HG03354 (cell line): ENCODE results near the gene SYT17.

Experiments used
- ATAC-seq: cut with Tn5 transposase; IDR thresholded peaks from one replicate; pipeline ENCODE4 v1.9.1; 2021; ENCODE audit warnings: mild to moderate bottlenecking; ENCODE audit not compliant: unreplicated experiment, poor library complexity, severe bottlenecking

Gene SYT17

DNA sequence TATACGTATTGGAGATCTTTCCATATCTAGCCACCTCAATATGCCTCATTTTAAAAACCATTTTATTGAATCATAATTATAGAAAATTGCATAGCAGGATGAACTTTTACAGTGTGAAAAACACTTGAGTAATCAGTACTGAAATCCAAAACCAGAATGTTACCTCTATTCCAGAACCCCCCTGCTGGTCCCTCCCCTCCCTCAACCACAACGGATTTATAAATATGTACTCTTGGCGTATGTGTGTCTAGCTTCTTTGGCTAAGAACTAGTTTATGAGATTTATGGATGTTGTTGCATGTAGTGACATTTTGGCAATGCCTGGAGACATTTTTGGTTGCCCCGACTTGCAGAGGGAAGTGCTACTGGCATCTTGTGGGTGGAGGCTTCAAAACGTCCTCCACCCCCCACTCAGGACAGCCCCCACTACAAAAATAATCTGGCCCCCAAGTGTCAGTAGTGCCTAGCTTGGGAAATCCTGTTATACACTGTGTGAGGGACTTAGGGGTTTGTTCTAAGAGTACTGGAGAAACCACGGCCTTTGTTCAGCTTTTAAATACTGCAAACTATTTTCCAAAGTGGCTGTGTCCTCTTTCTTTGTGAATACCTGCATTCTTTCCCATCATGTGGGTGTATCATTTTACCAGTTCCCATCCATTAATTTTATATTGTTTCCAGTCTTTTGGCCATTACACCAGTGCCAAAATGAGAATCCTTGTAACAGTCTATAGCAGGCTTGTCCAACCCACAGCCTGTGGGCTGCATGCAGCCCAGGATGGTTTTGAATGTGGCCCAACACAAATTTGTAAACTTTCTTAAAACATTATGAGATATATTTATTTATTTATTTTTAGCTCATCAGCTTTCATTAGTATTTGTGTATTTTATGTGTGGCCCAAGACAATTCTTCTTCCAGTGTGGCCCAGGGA is 30.6 kb upstream of the SYT17 start:
- no peak for ATAC-seq

DNA sequence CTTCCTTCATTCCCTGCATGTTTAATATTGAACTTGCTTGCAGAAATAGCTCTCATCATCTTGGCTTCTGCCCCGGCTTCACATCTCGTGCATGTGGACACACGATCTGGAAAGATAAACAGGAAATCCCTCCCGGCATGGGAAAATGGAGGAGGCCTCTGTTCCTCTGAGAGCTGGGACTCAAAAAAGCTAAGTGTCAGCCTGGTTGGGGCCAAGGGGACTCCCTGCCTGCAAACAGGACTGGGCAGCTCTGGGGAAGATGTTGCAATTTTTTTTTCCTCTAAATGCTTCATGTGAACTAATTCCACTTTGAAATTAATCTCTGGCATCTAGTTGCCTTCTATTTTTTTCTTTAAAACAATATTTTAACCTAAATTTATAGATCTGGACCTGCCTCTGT is 29.4 kb upstream of the SYT17 start:
- ATAC-seq, result no peak

DNA sequence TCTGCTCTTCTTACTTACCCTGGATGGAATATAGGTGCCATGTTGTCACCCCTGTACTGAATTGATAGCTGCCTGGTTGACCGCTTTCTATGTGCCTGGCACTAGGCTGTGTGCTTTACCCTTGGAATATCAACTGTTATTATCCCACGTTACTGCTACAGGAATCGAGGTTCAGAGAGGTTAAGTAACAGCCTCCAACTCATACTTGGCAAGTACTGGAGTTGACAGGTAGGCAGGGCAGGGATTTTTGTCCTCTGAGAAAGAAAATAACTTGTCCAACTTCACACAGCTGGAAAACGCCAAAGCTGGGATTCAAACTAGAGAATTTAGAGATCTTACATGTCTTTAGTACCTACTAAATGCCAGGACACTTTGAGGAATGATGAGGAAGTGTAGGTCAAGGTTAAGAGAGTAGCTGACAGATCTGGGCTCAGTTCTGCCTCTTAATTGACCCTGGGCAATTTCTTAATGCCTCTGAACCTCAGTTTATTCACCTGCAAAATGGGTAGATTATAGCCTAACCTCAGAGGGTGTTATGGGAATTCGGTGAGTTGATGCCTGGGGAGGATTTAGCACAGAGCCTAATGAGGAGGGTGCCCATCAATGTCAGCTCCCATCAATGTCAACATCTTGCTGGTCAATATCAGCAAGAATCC is 28.5 kb upstream of the SYT17 start:
- ATAC-seq, result no peak

- ATAC-seq, result no peak
These were observed 27.6 kb upstream of the SYT17 start for GRCh38 chr16:19140396-19140795.

DNA sequence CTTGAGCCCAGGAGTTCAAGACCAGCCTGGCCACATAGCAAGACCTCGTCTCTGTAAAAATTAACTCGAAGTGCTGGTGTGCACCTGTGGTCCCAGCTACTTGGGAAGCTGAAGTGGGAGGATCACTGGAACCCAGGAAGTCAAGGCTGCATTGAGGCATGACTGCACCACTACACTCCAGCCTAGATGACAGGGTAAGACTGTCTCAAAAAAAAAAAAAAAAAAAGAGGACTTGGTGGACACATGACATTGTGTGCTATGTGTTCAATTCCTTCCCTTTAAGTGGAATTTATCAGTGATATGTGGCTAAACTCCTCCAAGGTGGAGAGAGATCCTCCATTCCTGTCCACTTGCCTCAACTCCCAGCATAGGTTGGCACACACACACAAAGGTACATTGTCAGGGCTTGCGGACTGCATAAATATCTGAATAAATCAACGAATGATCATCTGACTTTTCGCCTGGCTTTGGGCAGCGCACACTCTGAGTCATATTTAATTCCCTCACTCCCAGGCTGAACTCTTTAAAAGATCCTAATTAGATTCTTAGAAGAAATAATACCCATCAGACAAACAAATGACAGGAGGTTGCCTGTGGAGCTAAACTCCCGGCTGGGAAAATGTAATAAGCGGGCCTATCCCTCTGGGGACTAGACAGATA is 25.0 kb upstream of the SYT17 start:
- ATAC-seq, result no peak

GRCh38 chr16:19143599-19143956 is 24.5 kb upstream of the SYT17 start:
- ATAC-seq, result no peak

DNA sequence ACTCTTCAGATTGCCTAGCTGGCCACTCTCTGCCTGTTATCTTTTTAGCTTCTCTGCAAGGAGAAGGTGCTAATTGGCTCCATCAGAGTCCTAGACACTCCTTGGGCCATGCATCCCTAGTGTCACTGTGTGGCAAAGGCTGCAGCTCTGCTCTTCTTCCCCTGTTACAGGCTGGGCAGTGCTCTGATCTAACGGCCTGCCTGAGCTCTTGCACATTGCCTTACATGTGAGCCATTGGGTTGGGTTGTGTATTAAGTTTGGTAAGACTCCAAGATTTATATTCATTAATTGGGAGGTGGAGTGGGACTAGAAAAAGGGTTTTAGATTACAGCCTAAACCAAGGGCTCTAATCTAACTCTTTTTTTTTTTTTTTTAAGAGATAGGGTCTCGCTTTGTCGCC is 23.0 kb upstream of the SYT17 start:
- ATAC-seq, result no peak

GRCh38 chr16:19147126-19147525 is 20.9 kb upstream of the SYT17 start:
- ATAC-seq, result no peak

DNA sequence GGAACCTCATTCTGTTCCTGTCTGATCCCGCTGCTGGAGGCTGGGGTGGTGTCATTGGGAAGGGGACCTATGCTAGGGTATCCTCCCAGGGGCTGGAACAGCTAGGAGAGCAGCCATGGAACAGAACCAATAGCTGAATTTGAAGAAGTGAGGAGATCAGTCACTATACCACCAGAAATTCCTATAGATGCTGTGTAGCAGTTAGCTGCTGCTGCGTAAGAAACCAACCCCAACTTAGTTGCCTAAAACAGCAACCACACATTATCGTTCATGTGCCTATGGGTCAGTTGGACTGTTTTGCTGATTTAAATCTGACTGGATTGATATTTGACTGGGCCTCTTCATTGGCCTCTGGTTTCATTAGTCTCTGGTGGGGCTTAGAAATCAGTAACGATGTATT is 20.4 kb upstream of the SYT17 start:
- no peak for ATAC-seq

GRCh38 chr16:19148189-19148588 is 19.9 kb upstream of the SYT17 start:
- ATAC-seq, result no peak

GRCh38 chr16:19151310-19151709 is 16.7 kb upstream of the SYT17 start:
- ATAC-seq, result no peak

DNA sequence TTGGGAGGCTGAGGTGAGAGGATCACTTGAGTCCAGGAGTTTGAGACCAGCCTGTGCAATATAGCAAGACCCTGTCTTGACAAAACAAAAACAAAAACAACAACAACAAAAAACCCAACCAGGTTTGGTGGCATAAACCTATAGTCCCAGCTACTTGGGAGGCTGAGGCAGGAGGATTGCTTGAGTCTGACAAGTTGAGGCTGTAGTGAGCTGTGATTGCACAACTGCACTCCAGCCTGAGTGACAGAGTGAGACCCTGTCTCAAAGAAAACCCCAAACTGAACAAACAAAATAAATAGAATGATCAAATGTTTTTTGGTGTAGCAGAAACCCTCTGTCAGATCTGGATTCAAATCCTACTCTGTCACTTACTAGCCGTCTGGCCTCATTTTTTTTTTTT is 16.0 kb upstream of the SYT17 start:
- ATAC-seq, result no peak

- no peak for ATAC-seq
These were observed 14.2 kb upstream of the SYT17 start for GRCh38 chr16:19153876-19154275.

DNA sequence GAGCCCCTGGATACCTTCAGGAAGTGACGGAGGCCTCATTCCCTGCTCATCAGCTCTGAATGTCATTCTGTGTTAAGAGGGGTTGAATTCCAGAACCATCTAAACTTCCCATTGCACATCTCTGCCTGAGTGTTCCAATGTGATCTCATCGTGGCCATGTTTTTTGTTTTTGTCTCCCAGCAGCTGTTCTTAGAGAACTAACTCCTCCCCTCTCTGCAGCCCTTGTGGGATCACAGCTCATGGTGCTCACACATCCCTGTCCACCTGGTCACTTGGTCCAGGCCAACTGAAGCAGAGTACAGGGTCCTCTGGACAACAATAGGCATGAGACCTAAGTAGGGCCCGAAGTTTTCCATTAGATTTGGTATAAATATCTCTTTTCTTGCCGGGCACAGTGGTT is 6.0 kb upstream of the SYT17 start:
- no peak for ATAC-seq

- no peak for ATAC-seq
These were observed 4.8 kb upstream of the SYT17 start for GRCh38 chr16:19163215-19163614.

DNA sequence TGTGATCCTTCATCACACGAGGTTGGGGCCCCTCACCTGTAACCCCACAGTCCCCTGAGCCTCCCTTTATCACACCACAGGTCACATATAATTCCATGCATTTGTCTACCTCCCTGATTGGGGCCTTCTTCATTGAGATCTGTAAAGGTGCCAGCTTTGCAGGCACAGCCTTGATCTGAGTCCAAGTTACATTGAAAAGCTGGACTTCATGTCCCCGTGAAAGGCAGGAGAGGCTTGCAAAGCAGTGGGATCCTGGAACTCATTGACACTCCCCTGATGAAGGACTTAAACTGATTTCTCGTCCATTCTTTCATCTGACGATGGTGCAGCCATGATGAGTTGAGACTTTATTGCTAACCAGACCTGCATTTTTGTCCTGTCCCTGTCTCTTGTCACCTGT is 3.8 kb upstream of the SYT17 start:
- ATAC-seq, result no peak

DNA sequence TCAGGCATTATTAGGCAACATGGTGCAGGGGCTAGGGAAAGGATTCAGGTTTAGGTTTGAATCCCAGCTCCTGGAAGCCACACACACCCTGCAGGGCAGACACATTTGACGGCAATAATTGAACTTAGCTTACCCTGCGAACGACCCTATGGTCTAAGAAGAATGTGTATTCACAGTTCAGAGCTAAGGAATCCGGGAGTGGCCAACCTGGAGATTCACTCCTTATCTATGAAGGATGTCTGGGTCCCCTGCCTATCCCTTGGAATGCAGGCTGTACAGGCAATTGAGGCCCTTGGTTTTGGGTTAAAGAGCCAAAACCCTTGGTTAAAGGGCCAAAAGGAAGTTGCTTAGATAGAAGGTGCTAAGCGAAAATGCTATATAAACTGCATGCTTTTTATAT is 2.9 kb upstream of the SYT17 start:
- ATAC-seq, result no peak

GRCh38 chr16:19166500-19166899 is 1.5 kb upstream of the SYT17 start:
- ATAC-seq, result no peak

DNA sequence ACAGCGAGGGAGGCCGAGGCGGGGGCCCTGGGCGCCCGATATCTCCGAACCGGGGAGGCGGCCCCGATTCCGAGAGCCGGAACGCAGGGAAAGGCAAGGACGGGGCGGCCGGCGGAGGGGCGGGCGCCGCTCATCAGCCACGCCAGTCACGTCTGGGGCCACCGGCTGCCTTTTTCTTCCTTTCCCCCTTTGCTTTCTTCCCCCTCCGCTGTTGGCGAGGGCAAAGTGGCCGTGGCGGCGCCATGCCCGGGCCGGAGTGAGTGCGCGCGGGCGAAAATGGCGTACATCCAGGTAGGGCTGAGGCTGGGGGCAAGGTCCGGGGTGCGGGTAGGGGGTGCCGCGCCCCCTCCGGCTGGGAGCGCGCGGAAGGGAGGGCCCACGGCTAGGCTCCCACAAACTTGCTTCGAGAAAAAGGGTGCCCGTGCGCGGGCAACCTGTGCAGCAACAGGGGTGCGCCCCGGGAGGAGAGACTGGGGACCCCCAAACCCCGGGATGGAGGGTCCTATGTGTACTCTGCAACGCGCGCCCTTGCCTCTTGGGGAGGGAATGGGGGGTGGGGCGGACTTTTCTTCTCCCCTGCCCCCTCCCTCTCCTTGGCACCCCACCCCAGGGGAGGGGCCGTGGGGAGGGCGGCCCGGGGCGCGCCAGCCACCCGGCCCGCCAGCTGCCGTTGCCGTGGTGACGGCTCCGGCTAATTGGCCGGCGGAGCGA is 486 bp downstream of the SYT17 start:
- no peak for ATAC-seq

DNA sequence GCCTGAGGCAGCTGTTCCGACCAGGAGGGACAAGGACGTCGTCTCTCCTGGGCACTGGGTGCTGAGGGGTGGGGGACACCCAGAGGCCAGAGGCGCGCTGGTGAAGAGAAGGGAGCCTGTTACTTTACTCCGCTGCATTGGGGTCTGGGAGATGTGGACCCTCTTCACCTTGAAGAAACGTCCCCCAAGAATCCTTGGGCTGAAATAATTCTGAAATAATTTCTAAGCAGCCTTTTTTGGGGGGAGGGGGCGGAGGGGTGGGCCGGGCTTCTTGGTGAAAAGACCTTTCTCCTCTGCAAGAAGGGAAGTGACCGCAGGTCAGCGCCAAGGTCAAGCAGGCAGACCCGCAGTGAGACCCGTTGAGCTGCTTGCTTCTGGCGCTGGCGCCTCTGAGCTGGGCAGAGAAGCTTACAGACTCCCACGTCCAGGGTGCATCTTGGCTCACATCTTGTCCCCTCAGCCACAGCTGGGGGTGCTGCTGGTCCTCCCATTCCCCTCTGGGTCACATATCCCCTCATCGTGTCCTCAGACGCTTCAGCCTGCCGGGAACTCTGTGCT is 1.1 kb downstream of the SYT17 start:
- no peak for ATAC-seq
